ENCODE measurements around the gene MRS2.

DNA sequence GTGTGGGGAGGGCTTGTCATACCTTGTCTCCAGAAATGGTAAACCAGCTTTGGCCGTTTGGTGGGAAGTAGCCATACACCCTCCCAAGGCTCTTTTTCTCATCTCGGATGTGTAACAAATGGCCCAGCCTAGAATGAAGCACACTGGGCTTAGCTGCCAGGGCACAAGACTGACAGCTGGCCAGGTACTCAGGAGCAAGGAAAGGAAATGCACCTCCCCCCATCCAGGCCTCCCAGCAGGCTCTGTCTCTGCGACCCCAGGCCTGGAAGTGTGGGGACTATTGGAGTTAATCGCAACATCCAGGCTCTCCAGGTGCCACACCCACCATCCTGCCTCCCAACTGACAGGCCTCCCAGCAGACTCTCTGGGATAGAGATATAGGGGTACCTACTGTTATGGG is 43.0 kb downstream of the MRS2 start:
- TF ChIP-seq GABPA (IDR thresholded peaks at IDR 0.05; ENCODE audit: low read depth) (no peak), POLR2AphosphoS5 (IDR thresholded peaks at IDR 0.05; ENCODE audit: low read depth) (no peak)
- TF ChIP-seq, protein P1, sequence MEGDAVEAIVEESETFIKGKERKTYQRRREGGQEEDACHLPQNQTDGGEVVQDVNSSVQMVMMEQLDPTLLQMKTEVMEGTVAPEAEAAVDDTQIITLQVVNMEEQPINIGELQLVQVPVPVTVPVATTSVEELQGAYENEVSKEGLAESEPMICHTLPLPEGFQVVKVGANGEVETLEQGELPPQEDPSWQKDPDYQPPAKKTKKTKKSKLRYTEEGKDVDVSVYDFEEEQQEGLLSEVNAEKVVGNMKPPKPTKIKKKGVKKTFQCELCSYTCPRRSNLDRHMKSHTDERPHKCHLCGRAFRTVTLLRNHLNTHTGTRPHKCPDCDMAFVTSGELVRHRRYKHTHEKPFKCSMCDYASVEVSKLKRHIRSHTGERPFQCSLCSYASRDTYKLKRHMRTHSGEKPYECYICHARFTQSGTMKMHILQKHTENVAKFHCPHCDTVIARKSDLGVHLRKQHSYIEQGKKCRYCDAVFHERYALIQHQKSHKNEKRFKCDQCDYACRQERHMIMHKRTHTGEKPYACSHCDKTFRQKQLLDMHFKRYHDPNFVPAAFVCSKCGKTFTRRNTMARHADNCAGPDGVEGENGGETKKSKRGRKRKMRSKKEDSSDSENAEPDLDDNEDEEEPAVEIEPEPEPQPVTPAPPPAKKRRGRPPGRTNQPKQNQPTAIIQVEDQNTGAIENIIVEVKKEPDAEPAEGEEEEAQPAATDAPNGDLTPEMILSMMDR (IDR thresholded peaks at IDR 0.05; ENCODE audit: insufficient read depth, low read length): no peak
